Measurements from ENCODE around the gene ANKRD60.

ANKRD60 gene

GRCh38 chr20:58224974-58225373 is 3.5 kb downstream of the ANKRD60 start:
- DNase-seq (ENCODE audit: low read depth in 2 of 3, low spot score in 2 of 3) = no peak

- DNase-seq (ENCODE audit: low read depth in 2 of 3, low spot score in 2 of 3) = no peak
Measured at GRCh38 chr20:58224097-58224496, 4.4 kb downstream of the ANKRD60 start.

- no peak for DNase-seq (ENCODE audit: low read depth in 2 of 3, low spot score in 2 of 3)
Measured at GRCh38 chr20:58223358-58223941, 5.0 kb downstream of the ANKRD60 start.

- DNase-seq (ENCODE audit: low read depth in 2 of 3, low spot score in 2 of 3) = no peak
Measured at GRCh38 chr20:58222446-58222845, 6.0 kb downstream of the ANKRD60 start.

- no peak for DNase-seq (ENCODE audit: low read depth in 2 of 3, low spot score in 2 of 3)
Measured at GRCh38 chr20:58219342-58219700, 9.1 kb downstream of the ANKRD60 start.

GRCh38 chr20:58218665-58219341 is 9.7 kb downstream of the ANKRD60 start:
- DNase-seq (ENCODE audit: low read depth in 2 of 3, low spot score in 2 of 3) = no peak

- DNase-seq (ENCODE audit: low read depth in 2 of 3, low spot score in 2 of 3) = no peak
Measured at GRCh38 chr20:58216334-58216733, 12.1 kb downstream of the ANKRD60 start.

GRCh38 chr20:58215116-58215515 is 13.3 kb downstream of the ANKRD60 start:
- no peak for DNase-seq (ENCODE audit: low read depth in 2 of 3, low spot score in 2 of 3)

- no peak for DNase-seq (ENCODE audit: low read depth in 2 of 3, low spot score in 2 of 3)
Measured at GRCh38 chr20:58214310-58214709, 14.1 kb downstream of the ANKRD60 start.

- DNase-seq (ENCODE audit: low read depth in 2 of 3, low spot score in 2 of 3) = no peak
Measured at GRCh38 chr20:58213716-58214115, 14.7 kb downstream of the ANKRD60 start.

GRCh38 chr20:58213121-58213520 is 15.3 kb downstream of the ANKRD60 start:
- DNase-seq (ENCODE audit: low read depth in 2 of 3, low spot score in 2 of 3) = no peak

GRCh38 chr20:58212636-58213035 is 15.8 kb downstream of the ANKRD60 start:
- no peak for DNase-seq (ENCODE audit: low read depth in 2 of 3, low spot score in 2 of 3)

- DNase-seq (ENCODE audit: low read depth in 2 of 3, low spot score in 2 of 3) = no peak
Measured at GRCh38 chr20:58210398-58210747, 18.1 kb downstream of the ANKRD60 start.

GRCh38 chr20:58209652-58210397 is 18.6 kb downstream of the ANKRD60 start:
- DNase-seq (ENCODE audit: low read depth in 2 of 3, low spot score in 2 of 3) = peak; percentile 65 to 93 (median 91)

GRCh38 chr20:58208944-58209343 is 19.5 kb downstream of the ANKRD60 start:
- no peak for DNase-seq (ENCODE audit: low read depth in 2 of 3, low spot score in 2 of 3)

- DNase-seq (ENCODE audit: low read depth in 2 of 3, low spot score in 2 of 3) = no peak
Measured at GRCh38 chr20:58205850-58206249, 22.6 kb downstream of the ANKRD60 start.

- no peak for DNase-seq (ENCODE audit: low read depth in 2 of 3, low spot score in 2 of 3)
Measured at GRCh38 chr20:58202044-58202443, 26.4 kb downstream of the ANKRD60 start.

GRCh38 chr20:58201616-58202015 is 26.8 kb downstream of the ANKRD60 start:
- no peak for DNase-seq (ENCODE audit: low read depth in 2 of 3, low spot score in 2 of 3)

GRCh38 chr20:58199469-58199868 is 29.0 kb downstream of the ANKRD60 start:
- no peak for DNase-seq (ENCODE audit: low read depth in 2 of 3, low spot score in 2 of 3)

- no peak for DNase-seq (ENCODE audit: low read depth in 2 of 3, low spot score in 2 of 3)
Measured at GRCh38 chr20:58198901-58199355, 29.5 kb downstream of the ANKRD60 start.

- DNase-seq (ENCODE audit: low read depth in 2 of 3, low spot score in 2 of 3) = no peak
Measured at GRCh38 chr20:58198384-58198783, 30.1 kb downstream of the ANKRD60 start.

GRCh38 chr20:58197185-58197469 is 31.3 kb downstream of the ANKRD60 start:
- no peak for DNase-seq (ENCODE audit: low read depth in 2 of 3, low spot score in 2 of 3)

All from activated CD8-positive, alpha-beta memory T cell treated with anti-CD3 and anti-CD28 coated beads for 48 hours (primary cell).